ENCODE data around the gene USP47.

DNA sequence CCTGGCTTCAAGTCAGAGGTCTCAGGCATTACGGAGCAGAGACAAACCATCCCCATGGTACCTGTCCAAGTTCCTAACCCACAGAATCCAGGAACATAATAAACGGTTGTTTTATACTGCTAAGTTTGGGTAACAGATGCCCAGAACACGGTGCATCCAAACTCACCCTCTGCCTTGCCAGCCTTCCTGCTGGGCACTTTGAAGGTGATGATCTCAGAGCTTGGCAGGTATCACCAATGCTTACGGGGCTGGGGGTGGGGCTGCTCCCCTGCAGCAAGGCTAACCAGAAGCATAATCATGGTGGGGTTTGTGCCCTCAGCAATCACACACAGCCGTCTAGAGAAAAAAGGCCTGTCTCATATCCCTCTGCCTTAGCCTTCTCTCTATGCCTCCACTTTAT, 139.6 kb downstream of the USP47 start:
- TF ChIP-seq POLR2AphosphoS5 (IDR thresholded peaks at IDR 0.05; ENCODE audit: low read depth, low read length) (no peak), CTCF (IDR thresholded peaks at IDR 0.05) (no peak)

Data from Panc1 (cell line).